MM.1S (cell line): ENCODE measurements around the gene PLEKHA1.

Source experiments
- DNase-seq: peaks from one replicate; pipeline ENCODE4 v3.0.0-alpha.2; 2015
- H2AFZ ChIP-seq: fragments of 300-600 bp; sonication (generic); 2 replicates; pipeline ENCODE4 v1.6.0; 2016; ENCODE audit warnings: antibody characterized with exemption, low read length
- H3F3A ChIP-seq: fragments of 300-600 bp; sonication (generic); 2 replicates; pipeline ENCODE4 v1.6.1; 2016; ENCODE audit warnings: mild to moderate bottlenecking, antibody characterized with exemption, low read length, moderate library complexity, mixed read lengths; ENCODE audit not compliant: insufficient read depth
- H3K27ac ChIP-seq: fragments of 300-600 bp; sonication (generic); 2 replicates; pipeline ENCODE4 v1.5.1; 2016; ENCODE audit warnings: mild to moderate bottlenecking, low read length
- H3K27me3 ChIP-seq: fragments of 300-600 bp; sonication (generic); replicated peaks from 2 replicates; pipeline ENCODE4 v1.6.0; 2016; ENCODE audit warnings: low read length; ENCODE audit not compliant: insufficient read depth
- H3K36me3 ChIP-seq: fragments of 300-600 bp; sonication (generic); replicated peaks from 2 replicates; pipeline ENCODE4 v1.6.1; 2016; ENCODE audit warnings: mild to moderate bottlenecking, low read length, mixed read lengths; ENCODE audit not compliant: insufficient read depth
- H3K4me1 ChIP-seq: fragments of 300-600 bp; sonication (generic); 2 replicates; pipeline ENCODE4 v1.6.1; 2016; ENCODE audit warnings: low read length, mixed read lengths
- H3K4me2 ChIP-seq: fragments of 300-600 bp; sonication (generic); 2 replicates; pipeline ENCODE4 v1.6.0; 2016; ENCODE audit warnings: low read depth, low read length
- H3K4me3 ChIP-seq: fragments of 300-600 bp; sonication (generic); 2 replicates; pipeline ENCODE4 v1.5.1; 2016; ENCODE audit warnings: low read length, mixed read lengths
- H3K79me2 ChIP-seq: fragments of 300-600 bp; sonication (generic); 2 replicates; pipeline ENCODE4 v1.6.1; 2016; ENCODE audit warnings: mixed run types, low read length, mixed read lengths
- H3K9ac ChIP-seq: fragments of 300-600 bp; sonication (generic); 2 replicates; pipeline ENCODE4 v1.6.1; 2016; ENCODE audit warnings: low read length, mixed read lengths
- H3K9me2 ChIP-seq: fragments of 300-600 bp; sonication (generic); replicated peaks from 2 replicates; pipeline ENCODE4 v1.6.1; 2016; ENCODE audit warnings: mild to moderate bottlenecking, low read length, mixed read lengths; ENCODE audit not compliant: insufficient read depth
- H3K9me3 ChIP-seq: fragments of 300-600 bp; sonication (generic); replicated peaks from 2 replicates; pipeline ENCODE4 v1.6.1; 2016; ENCODE audit warnings: mild to moderate bottlenecking, low read length, mixed read lengths; ENCODE audit not compliant: insufficient read depth
- H4K20me1 ChIP-seq: fragments of 300-600 bp; sonication (generic); 2 replicates; pipeline ENCODE4 v1.6.1; 2016; ENCODE audit warnings: mild to moderate bottlenecking, low read length, moderate library complexity, mixed read lengths; ENCODE audit not compliant: insufficient read depth
- CTCF ChIP-seq: fragments of 300-600 bp; sonication (generic); IDR thresholded peaks from 2 replicates; pipeline ENCODE4 v1.5.1; 2016; ENCODE audit warnings: antibody characterized with exemption, low read length, mixed read lengths
- EZH2 ChIP-seq: fragments of 300-600 bp; sonication (generic); optimal IDR thresholded peaks from 2 replicates; pipeline ENCODE3; 2017; ENCODE audit warnings: low read depth, mild to moderate bottlenecking, antibody characterized with exemption, low read length, mixed read lengths
- EZH2phosphoT487 ChIP-seq: fragments of 300-600 bp; sonication (generic); IDR thresholded peaks from 2 replicates; pipeline ENCODE4 v1.6.1; 2018; ENCODE audit warnings: antibody characterized with exemption, low read length

Gene PLEKHA1

GRCh38 chr10:122419016-122419415 is 44.5 kb downstream of the PLEKHA1 start:
- Histone ChIP-seq H2AFZ (no peak overlapping the region), H3K9ac (no peak overlapping the region), H3K9me3 (no peaks in the 10 kb centered on the region), H3K27me3 (no peaks in the 10 kb centered on the region), H3K4me3 (no peak overlapping the region), H3K27ac (no peak overlapping the region), H3K4me2 (no peak overlapping the region), H3K9me2 (no peaks in the 10 kb centered on the region), H3K36me3 (no peaks in the 10 kb centered on the region), H3F3A (no peaks in the 10 kb centered on the region), H3K4me1 (no peaks in the 10 kb centered on the region), H3K79me2 (no peaks in the 10 kb centered on the region), H4K20me1 (no peaks in the 10 kb centered on the region)
- TF ChIP-seq EZH2phosphoT487, result no peak
- TF ChIP-seq EZH2, result no peak
- TF ChIP-seq CTCF, result no peak
- DNase-seq, result no peak

GRCh38 chr10:122419876-122420623 is 45.5 kb downstream of the PLEKHA1 start:
- no peak overlapping the region for H3K4me2 ChIP-seq
- no peak overlapping the region for H3K4me3 ChIP-seq
- no peaks in the 10 kb centered on the region for H3K27me3 ChIP-seq
- H2AFZ ChIP-seq, result no peak overlapping the region
- H3K79me2 ChIP-seq, result no peaks in the 10 kb centered on the region
- DNase-seq, result no peak
- no peaks in the 10 kb centered on the region for H3F3A ChIP-seq
- H3K27ac ChIP-seq, result no peak overlapping the region
- H3K9me2 ChIP-seq, result no peaks in the 10 kb centered on the region
- H3K9me3 ChIP-seq, result no peaks in the 10 kb centered on the region
- TF ChIP-seq EZH2 (no peak), EZH2phosphoT487 (no peak), CTCF (no peak)
- H3K4me1 ChIP-seq, result no peaks in the 10 kb centered on the region
- no peaks in the 10 kb centered on the region for H4K20me1 ChIP-seq
- no peaks in the 10 kb centered on the region for H3K36me3 ChIP-seq
- no peak overlapping the region for H3K9ac ChIP-seq

GRCh38 chr10:122420624-122421007 is 46.1 kb downstream of the PLEKHA1 start:
- DNase-seq, result no peak
- H3K27me3 ChIP-seq, result no peaks in the 10 kb centered on the region
- H3K4me3 ChIP-seq, result no peak overlapping the region
- no peak overlapping the region for H3K4me2 ChIP-seq
- TF ChIP-seq CTCF, result no peak
- no peak for TF ChIP-seq EZH2
- no peak for TF ChIP-seq EZH2phosphoT487
- H3K36me3 ChIP-seq, result no peaks in the 10 kb centered on the region
- H3K27ac ChIP-seq, result no peak overlapping the region
- no peaks in the 10 kb centered on the region for H3K79me2 ChIP-seq
- H3K4me1 ChIP-seq, result no peaks in the 10 kb centered on the region
- no peaks in the 10 kb centered on the region for H3K9me3 ChIP-seq
- H3F3A ChIP-seq, result no peaks in the 10 kb centered on the region
- no peaks in the 10 kb centered on the region for H4K20me1 ChIP-seq
- no peak overlapping the region for H3K9ac ChIP-seq
- no peak overlapping the region for H2AFZ ChIP-seq
- no peaks in the 10 kb centered on the region for H3K9me2 ChIP-seq
